ENCODE measurements around the gene TBC1D10A.

- no peak for TF ChIP-seq POLR2A (IDR thresholded peaks at IDR 0.05)
- TF ChIP-seq, protein P1, sequence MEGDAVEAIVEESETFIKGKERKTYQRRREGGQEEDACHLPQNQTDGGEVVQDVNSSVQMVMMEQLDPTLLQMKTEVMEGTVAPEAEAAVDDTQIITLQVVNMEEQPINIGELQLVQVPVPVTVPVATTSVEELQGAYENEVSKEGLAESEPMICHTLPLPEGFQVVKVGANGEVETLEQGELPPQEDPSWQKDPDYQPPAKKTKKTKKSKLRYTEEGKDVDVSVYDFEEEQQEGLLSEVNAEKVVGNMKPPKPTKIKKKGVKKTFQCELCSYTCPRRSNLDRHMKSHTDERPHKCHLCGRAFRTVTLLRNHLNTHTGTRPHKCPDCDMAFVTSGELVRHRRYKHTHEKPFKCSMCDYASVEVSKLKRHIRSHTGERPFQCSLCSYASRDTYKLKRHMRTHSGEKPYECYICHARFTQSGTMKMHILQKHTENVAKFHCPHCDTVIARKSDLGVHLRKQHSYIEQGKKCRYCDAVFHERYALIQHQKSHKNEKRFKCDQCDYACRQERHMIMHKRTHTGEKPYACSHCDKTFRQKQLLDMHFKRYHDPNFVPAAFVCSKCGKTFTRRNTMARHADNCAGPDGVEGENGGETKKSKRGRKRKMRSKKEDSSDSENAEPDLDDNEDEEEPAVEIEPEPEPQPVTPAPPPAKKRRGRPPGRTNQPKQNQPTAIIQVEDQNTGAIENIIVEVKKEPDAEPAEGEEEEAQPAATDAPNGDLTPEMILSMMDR (IDR thresholded peaks at IDR 0.05) = no peak
These were observed 44.6 kb upstream of the TBC1D10A start for GRCh38 chr22:30371321-30371720.

Data from ovary (tissue), 3 donors.